GM19455 (cell line): ENCODE measurements around the gene RAMP1.

Experiments
- ATAC-seq: cut with Tn5 transposase; IDR thresholded peaks from one replicate; pipeline ENCODE4 v1.9.1; 2021; ENCODE audit not compliant: unreplicated experiment

Gene RAMP1

DNA sequence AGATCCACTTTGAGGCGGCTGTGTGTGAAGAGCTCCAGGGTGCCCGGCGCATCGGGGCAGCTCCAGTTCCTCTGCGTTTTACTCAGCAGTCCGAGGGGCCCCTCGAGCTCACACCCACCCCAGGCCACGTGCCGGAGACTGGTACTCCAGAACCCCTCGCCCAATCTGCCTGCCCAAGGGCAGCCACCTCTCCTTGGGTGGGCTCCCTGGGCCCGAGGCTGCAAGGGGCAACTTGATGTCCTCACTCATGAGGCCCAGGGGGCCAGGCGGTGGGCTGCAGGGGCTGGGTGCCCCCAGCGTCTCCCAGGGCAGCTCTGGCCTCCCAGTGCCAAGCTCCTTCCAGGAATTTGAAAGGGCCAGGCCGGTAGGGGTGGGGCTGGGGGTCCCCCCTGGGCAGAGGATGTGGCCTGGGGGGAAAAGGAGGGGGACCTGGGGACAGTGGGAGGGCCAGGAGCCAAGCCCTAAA, 16.7 kb downstream of the RAMP1 start:
- no peak for ATAC-seq

DNA sequence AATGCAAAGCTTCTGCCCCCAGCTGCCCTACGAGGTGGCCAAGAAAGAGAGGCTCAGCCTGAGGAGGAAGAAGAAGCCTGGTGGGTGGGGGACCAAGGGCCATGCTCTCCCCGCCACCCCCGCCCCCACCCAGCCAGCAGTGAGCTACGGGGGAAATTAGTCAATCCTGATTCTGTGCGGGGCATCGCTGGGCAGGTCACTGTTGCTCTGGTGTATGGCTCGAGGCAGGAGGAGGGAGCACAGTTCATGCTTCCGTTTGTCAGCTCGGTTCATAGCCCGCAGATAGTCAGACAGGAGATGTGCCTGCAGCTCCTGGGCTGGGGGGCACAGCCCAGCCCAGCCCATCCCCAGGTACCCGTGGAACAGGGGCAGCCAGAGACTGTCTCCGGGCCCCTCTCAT, 17.1 kb downstream of the RAMP1 start:
- no peak for ATAC-seq

DNA sequence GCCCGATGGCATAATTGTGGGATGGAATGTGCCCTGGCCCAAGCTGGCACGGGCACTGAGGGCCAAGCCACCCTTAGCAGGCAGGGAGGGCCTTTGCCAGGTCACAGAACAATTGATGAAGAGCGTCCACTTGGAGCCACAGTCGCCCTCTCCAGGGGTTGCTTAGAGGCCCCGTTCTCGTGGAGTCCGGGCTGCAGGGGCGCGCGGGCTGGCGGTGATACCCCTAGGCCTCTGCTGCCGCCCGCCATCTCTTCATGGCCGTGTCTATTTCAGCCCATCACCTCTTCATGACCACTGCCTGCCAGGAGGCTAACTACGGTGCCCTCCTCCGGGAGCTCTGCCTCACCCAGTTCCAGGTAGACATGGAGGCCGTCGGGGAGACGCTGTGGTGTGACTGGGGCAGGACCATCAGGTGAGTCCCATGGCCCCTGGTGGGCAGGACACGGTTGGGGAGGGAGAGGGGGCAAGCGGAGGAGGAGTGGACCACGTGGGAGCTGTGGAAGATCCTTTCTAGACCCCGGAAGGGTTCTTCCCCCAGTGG, 17.6 kb downstream of the RAMP1 start:
- no peak for ATAC-seq

DNA sequence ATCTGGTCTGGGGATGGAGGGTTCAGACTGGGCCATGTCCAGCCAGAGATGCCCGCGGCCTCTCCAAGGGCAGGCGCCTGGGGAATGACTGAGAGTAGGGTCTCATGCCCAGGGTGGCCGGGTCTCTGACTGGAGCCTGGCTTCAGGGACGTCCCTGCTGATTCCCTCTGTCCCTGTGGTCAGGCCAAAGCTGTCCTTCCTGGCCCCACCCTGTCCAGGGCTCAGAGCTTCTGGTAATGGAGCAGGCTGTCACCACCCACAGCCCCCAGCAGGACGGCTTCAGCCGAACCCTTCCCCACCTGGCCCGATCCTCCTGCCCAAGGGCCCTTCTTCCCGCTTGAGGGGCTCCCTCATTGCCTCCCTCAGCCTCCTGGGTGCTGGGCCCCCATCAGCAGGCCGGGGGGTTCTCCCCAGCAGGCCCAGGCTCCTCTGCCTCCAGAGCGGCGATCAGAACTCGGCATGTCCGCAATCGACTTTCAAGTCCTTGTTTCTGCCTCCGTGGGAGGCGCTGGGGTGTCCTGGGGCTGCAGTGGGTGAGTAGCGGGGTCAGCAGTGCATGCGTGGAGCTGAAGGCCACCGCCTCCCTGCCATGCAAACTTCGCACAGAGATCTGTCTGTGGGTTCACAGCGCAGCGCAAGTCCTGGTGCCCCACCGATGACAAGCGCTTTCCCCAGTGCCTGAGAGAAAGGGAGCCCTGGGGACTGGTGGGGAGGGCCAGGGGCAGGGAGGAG, 18.3 kb downstream of the RAMP1 start:
- ATAC-seq, result no peak

DNA sequence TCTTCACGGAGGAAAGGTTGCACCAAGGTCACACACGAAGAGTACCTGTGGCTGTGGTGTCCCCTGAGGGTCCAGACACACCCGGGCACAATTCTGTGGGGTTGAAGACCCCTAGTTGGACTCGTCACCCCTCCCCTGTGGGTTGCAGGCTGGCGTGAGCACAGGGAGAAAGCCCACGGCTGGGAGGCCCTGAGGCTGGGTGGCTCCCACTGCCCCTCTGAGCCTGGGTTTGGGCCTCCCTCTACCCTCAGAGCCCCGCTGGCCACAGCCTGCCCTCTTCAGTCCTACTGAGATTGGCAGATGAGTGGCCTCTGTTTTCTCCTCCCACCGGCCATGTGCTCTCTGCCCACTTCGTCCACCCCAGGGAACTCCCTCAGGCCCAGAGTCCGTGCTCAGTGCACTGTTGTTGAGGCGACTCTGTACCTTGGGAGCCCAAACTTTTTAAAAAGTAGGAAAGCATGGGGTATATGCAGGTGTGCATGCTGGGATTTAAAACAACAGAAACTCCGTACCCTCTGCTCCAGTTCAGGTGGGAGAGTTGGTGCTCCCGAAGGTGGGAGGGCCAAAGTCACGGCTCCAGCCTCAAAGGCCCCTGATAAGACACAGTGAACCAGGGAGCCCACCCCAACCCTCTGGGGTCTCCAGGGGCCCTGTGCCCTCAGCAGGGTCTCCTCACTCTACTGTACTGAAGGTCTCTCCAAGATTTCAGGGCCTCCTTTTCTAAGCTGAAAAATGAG, 19.1 kb downstream of the RAMP1 start:
- ATAC-seq, result no peak

DNA sequence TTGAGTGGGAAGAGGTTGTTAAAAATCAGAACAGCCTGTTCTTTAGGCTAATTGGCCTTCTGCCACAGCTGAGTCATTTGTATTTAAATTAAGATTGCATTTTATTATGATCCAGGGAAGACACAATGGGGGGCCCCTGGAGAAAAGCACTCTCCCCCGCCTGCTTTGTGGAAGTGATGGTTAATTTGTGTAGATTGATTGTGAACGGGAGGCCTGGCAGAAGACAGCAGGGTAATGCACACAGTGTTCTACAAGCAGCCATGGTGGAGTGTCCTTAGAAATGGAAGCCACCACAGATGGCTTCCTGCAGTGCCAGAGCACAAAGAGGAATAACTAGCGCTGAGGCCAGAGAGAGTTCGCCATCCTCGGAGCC, 19.6 kb downstream of the RAMP1 start:
- ATAC-seq, result no peak

DNA sequence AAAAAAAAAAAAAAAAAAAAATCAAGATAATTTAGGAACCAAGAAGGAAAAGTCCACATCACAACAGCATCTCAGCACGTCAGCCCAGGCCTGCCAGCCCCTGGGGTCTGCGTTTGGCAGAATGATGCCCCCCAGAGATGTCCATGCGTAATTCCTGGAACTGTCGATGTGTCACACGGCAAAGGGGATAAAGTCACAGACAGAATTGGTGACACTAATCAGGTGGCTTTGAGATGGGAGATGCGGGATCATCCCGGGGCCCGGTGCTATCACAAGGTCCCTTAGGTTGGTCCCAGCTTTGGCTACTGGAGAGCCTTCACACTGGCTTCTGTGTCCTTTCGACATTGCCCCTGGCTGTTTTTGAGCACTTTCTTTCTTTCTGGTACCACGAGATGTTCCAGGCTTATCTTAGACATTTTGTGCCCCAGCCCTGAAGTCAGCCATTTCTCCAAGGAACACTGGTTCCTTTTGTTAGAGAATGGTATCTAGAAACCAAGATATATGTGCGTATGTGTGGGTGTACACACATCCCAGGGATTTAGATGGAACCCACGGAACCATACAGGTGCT, 20.7 kb downstream of the RAMP1 start:
- no peak for ATAC-seq

DNA sequence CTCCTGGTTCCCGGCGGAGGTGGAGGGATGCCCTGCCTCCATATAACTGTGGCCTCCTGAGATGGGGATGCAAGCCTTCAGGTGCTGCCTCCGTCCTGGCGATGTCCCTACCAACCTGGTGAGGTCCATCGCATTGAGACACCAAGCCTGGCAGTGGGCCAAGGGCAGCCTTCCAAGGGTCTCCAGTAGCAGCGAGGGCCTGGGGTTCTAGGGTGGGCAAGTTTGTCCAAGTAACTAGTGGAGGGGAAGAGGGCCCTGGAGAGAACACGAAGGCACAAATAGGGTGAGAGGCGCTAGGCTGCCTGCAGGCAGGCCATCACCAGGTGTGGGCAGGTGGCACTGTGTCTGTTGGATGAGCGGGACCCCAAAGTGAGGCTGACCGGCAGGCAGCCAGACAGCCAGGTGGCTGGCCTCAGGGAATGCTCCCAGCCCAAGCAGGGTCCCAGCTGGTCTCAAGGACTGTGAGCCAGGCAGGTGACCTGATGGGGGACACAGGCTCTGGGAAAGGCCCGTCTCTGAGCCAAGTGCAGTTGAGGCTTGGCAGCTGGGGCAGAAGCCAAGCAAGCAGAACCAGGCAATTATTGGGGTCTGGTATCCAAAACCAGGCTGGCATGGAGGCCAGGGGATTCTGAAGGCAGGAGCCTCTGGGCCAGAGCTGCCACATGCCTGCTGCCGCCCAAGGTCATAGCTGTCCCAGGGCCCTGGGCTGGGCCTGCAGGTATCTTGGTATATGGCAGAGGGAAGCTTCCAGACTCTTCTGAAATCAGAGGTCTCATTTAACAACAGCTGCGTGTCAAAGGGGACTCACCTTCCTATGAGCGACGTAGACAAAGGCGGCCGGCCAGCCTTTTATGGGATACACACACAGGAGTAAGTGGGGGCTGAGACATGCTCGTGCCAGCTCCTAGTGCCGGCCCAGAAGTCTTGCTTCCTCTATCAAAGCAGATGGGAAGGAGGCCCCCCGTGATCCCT, 23.4 kb downstream of the RAMP1 start:
- no peak for ATAC-seq

DNA sequence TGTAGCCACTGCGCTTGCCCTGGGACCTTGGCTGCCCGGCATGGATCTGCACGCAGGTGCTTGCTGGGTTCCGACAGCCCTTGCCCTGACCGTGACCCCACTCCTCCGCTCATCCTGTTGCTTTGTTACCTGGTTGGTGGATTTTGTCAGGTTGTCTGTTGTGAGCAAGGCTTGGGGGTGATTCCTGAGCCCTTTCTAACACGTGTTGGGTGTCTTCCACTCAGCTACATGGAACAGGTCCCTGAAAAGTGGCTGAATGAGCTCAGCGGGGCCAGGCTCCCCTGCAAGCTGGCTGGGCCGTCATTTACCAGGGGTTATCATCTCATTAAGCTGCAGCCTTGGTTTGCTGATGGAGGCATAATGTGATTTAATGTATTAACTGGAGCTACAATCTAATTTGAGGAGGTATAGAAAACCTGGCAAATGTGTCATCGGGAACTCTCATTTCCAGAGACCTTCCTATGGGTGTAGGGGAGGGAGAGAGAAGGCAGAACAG, 24.6 kb downstream of the RAMP1 start:
- ATAC-seq, result no peak

DNA sequence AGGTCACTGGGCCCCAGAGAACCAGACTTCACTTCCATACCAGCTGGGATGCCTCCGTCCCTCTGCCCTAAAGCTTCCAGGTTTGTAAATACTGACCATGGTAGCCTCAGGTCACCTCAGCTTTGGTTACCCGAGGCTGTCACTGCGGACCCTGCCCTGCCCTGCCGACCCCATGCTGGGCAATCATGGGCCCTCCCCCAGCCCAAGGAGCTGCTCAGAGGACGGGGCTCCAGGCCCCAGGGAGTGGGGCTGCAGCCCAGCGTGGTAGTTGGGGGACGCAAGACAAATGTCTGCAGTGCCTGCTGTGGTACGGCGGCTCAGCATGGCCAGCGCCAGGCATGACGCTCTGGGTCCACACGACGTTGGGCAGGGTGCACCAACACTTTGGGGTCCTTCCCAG, 25.3 kb downstream of the RAMP1 start:
- ATAC-seq, result no peak

DNA sequence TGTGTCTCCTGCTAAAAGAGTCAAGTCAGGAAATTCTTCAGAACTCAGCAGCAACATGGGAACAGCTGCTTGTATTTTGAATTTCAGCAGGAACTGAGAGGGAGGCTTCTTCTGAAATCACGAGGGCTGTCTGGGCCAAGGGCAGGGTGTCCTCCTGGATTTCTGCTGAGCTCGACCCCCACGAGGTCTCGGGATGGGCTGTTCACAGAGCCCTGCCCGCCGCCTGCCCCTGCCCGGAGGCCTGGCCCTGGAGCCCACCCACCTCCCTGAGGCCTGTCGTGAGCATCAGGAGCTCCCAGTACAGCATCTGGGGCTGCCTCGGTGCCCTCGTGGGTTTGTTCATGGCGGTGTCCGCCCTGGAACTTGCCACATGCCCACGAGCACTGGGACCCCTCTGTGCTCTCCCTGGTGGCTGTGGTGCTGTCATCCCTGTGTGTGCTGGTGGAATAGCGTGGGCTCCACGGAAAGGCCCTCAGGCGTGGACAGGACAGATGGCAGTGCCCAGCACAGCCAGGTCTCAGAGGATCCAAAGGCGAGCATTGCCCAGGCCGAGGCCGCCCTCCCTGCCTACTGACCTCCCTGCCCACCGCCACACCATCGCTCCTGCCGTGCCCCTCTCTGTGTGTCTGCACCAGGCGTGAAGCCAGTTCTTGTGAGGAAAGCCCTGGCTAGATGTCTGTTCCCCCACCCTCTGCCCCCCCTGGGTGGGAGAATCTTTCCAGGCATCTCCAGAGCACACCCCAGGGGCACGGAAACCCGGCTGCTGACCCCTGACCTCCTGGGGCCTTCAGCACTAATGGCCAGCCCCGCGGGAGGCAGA, 25.9 kb downstream of the RAMP1 start:
- no peak for ATAC-seq

DNA sequence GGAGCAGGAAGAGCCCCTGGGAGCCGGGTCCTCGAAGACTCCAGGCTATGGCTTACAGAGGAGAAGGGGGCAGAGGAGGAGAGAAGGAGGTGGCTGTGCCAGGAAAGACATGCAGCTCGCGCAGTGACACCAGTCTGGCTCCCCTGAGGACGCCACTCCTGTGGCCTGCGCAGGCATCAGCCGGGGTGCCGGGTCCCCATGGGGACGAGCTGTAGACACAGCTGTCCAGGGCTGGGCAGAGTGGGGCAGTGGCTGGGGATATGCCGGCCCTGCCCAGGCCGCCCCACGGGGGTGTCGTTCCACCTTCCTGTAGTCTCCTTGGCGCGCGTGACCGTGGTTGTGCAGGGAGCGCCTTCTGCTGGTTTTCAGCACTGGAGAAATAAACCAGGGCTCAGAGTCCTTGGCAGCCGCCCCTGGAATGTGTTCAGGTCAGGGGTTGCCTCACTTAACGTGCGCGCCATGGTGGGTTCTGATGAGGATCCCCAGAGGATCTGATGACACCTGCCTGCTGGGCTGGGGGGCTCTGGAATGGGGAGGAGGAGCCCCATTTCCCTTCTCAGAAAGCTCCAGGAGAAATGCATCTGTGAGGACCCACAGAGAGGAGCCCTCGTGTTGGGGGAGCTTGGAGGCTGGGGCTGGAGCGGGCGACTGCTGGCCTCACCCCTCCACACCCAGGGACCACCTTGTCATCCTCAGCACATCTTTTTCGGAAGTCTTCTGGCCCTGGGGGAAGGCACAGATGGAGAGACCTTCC, 26.7 kb downstream of the RAMP1 start:
- ATAC-seq, result no peak

DNA sequence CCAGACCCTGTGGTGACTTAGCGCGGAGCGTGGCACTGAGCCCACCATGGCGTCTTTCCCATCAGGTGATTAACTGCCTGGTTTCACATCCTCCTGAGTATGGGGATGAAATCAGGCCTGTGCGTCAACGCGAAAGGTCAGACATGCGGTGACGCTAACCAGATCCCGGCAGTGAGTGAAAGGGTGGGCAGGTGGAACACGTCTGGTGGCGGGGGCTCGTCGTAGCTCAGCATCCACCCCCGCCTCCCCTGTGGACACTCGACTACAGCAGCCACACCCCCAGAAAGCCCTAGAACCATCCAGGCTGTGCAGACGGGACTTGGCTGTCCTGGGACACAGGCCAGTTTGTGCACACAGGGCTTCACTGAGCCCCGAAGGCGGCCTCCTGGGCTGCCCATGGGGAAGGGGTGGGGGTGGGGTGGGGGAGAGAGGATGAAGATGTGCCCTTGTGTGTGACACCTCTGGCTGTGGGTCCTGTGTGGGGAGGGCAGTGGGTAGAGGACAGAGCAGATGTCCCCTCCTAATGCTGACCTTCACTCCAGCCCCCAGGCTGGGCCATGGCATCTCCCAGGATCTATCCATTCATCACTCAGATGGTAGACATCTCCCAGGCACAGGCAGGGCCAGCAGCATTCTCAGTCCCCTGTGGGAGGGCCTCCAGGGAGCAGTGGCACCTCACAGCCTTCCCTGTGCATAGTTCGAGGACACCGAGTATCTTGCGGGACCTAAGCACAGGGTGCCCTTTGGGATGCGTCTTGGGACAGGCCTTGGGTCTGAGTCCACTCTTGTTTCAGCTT, 27.5 kb downstream of the RAMP1 start:
- ATAC-seq, result no peak

DNA sequence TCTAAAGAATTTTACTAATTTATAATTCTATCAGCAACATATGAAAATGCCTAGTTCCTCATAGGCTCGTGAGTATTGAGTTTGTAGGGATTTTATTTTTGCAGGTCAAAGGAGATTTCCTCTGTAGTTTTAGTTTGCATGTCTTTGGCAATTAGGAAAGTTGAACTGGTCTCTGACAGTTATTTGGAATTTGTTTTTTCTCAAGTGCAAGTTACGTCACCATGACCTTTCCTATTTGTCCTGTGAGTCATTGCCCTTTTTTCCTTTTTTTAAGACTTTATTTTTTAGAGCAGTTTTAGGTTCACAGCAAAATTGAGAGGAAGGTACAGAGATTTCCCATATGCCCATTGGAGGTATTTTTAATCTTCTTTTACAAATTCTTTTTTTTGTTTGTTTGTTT, 29.0 kb downstream of the RAMP1 start:
- ATAC-seq, result no peak

DNA sequence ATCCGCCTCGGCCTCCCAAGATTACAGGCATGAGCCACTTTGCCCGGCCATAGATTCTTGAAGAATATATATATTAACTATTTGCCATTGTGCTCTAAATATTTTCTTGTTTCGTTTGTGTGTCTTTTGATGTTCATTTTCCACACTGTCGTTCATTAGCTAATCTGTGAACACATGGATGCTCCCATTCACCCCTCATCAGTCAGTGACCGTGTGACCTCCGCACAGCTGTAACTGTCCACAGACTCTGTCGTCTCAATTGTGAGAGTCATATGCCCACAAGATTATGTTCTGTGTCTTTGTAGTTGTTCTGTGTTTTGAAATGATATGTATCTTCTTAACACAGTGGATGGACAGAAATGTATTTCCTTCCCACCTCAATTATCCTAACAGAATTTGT, 29.6 kb downstream of the RAMP1 start:
- no peak for ATAC-seq

DNA sequence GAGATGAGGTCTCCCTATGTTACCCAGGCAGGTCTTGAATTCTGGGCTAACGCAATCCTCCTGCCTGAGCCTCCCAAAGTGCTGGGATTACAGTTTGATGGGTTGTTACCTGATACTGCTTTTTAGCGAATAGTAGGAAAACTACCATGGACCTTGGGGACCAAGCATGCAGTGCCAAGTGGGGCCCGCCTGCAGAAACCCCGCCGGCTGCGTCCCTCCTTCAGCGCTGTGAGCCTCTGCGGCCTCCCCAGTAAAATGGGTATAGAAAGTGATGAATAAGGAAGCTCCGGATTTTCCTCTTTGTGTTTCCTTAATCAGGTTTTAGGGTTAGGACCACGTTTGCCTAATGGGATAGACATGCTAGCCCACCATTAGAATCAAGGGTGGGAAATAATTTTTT, 30.4 kb downstream of the RAMP1 start:
- no peak for ATAC-seq

DNA sequence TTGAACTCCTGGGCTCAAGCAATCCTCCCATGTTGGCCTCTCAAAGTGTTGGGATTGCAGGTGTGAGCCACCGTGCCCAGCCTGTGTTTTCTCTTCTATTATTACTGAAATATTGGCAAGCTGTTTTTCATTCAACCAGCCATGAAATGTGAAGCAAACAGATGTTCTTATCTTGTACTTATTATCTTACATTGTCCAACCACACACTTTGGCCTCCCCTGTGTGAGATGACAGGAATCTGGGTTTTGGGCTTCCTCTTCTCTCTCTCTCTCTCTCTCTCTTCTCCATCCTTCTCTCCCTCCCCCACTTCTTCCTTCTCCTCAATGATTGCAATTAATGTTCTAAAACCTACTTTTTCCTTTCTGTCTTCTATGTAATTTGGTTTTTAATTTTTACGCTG, 33.1 kb downstream of the RAMP1 start:
- no peak for ATAC-seq

DNA sequence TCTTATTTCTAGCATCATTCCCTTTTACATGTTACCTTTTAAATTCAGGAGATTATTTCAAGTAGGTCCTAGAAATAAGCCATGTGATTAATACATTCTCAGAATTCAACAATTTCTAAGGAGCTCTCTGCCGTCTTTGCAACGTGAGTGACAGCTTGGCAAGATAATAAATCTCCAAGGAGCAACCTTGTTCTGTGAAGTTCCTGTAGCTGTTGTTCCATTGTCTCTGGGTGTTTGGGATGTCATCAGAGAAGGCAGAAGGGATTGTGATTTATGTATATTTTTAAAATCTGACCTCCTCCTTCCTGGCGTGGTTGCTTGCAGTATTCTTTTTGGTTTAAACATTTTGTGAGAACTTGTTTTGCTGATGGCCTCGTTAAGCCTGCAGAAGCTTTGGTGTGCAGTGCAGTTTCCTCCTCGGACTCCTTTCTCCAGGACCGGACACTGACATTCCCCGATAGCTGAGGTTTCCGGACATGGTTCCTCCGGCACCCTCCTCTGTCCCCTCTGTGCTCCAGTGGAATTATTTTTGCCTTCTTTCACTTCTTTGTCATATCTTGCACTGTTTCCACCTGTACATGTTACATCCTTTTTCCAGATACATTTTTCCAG, 33.7 kb downstream of the RAMP1 start:
- ATAC-seq, result no peak
